Measurements from ENCODE around the gene KSR1.
"Not testable (repeated sequence)": the region's sequence is repeated elsewhere in the genome, so short reads cannot be mapped to it uniquely, and the experiment has no call there.

KSR1 gene

DNA sequence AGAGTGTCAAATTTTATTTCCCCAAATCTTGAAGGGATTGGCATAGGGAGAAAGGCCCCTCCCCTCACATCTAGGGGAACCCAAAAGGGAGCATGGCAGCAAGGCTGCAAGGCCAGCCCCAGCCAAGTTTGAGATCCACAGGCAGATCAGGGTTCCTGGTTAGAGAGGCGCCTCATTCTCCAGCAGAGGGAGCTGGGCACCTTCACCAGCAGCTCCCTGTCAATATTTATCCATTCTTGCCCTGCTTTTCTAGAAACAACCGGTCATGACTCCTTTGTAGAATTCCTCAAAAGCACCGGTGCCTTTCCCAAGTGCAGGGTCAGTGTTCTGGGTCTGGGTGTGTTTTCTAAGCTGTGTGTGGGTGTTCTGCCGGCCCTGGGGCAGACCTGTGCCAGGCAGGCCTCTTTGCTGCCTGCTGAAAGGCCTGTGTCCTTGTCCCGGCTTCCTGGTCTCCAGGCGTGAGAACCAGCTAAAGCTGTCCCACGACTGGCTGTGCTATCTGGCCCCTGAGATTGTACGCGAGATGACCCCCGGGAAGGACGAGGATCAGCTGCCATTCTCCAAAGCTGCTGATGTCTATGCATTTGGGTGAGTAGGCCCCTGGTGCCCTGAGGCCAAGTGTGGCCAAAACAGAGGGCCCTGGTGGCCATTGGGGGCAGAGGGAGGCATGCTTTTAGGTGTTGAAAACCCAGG lies 153.5 kb downstream of the KSR1 start:
- DNase-seq (ENCODE audit: low spot score) = no peak

DNA sequence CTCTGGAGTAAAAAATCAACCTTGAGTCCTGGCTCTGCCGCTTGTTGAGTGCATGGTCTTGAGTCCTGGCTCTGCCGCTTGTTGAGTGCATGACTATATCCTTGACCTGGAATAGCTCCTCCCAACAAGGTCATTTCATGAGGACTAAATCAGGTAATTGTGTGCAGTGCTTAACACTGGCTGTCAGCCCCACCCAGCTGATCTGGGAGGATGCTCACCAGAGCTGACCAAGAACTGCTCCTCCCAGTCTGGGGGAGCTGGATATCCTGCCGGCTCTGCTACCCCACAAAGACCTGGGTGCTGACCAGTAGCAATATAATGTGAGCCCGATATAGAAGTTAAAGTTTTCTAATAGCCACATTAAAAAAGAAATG lies 154.0 kb downstream of the KSR1 start:
- no peak for DNase-seq (ENCODE audit: low spot score)

DNA sequence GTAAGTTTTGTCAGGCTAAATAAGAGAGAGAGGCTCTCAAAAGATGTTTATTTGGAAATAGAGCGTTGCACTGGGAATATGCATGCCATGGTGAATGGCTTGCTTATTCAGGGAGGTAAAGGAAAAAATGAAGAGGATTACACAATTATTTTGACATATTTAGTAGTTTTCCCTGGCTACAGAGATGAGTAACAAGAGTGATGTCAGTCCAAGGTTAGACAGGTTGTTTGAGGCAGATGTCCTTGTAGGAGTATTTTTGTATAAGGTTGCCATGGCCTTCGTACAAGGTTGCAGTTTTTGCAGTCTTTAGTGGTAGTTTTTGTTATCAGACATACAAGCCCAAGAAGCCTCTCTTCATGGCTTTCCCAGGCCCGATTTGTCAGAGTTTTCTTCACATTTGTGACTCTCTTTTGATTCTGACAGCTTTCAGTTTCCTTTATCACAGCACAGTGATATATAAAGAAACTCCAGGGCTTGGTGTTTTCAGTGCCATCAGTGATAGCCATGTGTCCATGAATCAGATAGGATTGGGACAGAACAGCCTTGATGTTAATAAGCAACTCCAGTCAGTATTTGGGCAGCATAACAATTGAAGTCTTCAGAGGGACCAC lies 156.0 kb downstream of the KSR1 start:
- DNase-seq (ENCODE audit: low spot score) = no peak

DNA sequence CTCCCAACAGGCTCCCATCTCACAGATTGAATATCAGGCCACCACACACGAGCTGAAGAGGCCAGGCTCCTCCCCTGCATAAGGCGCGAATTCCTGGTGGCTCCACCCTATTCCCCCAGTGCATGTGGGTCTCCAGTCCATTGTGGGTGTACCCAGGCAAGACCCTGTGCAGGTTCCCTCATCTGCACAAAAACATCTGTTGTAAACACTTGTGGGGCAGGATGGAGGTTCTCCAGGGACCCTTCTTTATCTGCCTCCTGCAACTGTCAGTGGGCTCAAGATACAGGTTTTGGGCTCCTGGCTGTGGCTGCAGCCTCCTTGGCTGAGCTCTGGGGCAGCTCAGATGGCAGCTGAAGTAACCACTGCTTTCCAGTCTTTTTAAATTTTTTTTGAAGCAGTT lies 157.2 kb downstream of the KSR1 start:
- no peak for DNase-seq (ENCODE audit: low spot score)

DNA sequence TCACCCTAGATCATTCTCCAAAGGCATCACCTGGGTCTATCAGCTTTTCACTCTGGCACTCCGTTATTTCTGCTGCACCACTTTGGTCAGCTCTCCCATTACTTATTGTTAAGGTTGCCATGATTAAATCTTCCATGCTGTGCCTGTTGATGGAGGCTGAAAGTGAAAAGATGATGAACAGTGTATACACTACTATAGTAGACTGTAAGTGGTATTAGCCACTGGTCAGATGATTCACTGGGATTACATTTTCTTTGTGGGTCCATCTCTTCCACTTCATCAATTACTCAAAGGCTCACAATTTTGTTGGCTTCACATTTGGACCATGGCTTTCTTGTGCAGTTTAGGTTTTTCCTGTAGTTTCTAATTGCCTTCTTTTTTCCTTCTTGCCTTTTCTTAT lies 158.9 kb downstream of the KSR1 start:
- DNase-seq (ENCODE audit: low spot score) = no peak

DNA sequence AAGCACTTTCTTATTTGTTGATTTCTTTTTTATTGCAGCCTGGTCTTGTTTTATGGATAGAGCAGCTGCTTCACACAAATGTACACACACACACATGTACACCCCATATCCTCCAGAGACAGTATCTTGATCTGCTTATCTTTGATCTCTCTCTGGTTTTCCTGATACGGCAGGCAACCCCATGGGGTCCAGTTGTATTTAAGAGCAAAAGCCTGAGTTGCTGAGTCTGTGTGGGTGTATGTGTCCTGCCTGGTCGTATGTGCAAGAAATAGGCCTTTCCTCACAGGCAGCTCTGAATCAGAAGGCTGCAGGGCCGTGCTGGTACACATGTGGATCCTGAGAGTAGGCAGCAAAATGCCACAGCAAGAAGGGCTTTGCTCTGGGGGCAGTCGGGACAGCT lies 160.2 kb downstream of the KSR1 start:
- no peak for DNase-seq (ENCODE audit: low spot score)

DNA sequence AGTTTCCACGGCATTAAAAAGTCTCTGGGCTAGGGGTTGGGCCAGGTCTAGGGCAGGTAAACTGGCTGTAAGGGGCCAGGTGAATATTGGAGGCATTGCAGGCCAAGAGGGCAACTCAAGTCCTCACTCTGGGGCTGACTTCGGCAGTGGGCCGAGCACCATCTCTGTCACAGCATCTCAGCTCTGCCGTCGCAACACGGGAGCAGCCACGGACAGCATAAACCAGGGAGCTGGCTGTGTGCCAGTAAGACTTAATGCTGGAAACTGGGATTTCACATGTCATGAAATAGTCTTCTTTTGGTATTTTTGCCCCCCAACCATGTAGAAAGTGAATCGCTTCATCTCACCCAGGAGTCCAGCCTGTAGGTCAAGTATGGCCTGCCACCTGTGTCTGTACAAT lies 162.2 kb downstream of the KSR1 start:
- no peak for DNase-seq (ENCODE audit: low spot score)

DNA sequence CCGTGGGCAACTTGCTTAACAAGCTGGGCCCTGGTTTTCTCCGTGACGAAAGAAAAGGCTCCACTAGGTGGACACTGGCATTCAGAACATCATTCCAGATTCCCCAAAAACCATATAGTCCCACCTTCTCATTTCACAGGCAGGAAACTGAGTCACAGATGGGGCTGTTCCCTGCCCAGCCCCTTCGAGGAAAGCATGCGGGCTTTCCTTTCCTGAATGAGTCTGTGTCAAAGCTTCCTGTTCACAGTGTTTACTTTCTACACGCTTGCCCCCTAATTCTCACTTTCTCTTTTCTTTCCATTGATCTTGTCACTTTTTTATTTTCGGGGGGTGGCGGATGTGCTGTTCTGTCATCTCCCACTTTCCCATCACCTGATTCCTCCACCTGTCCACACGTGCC lies 164.5 kb downstream of the KSR1 start:
- DNase-seq (ENCODE audit: low spot score) = no peak

DNA sequence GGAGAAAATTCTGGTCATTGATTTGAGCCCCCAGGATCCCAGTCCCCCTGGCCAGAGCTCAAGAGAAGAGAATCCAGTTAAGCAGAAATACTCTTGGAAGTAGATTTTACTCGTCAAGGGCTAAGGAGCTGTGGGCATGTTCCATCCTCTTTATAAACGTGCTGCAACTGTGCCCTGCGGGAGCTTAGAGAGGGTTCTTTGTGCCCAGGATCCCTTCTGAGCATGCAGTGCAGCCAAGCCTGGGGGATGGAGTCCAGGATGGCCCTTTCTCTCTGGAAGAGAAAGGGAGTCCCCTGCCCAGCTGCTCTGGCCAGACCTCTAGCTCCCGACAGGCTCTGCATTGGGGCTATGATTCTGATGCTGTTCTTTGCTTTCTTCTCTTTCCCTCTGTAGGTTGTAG lies 165.3 kb downstream of the KSR1 start:
- no peak for DNase-seq (ENCODE audit: low spot score)

DNA sequence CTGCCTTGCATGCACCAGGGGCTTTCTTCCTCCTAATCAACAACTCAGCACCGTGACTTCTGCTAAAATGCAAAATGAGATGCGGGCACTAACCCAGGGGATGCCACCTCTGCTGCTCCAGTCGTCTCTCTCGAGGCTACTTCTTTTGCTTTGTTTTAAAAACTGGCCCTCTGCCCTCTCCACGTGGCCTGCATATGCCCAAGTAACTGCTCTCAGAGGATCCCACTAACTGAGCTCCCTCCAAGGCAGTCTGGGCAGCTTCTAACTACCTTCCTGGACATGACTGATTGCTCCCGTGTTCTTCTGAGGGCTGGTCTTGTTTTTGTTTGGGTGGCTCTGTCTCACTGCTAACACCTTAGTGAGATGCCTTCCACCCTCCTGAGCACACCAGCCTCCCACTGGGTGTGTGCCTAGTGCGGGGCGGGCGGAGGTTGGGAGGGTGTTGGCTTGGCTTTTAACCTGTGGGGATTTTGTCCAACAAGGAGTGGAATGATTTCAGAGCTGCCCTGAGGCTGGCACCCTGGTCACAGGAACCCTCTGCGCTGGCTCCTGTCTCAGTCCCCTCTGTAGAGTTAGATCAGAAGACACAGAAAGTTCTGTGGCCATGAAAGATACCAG lies 165.8 kb downstream of the KSR1 start:
- no peak for DNase-seq (ENCODE audit: low spot score)

DNA sequence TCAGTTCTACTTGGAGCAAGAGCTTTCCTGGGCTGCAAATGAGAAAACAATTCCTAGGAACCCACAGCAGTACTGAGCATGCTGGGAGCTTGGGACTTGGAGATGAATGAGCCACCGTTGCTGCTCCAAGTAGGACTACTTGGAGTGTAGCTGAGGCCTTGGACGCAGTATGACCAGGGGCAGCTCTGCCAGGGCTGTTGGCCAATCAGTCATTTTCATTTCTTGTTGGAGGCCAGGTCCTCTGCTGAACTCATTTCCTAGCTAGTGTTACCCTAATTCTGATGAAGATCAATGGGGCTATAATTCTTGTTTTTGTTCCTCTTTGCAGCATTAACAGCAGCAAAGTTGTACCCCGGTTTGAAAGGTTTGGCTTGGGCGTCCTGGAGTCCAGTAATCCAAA lies 166.7 kb downstream of the KSR1 start:
- no peak for DNase-seq (ENCODE audit: low spot score)

DNA sequence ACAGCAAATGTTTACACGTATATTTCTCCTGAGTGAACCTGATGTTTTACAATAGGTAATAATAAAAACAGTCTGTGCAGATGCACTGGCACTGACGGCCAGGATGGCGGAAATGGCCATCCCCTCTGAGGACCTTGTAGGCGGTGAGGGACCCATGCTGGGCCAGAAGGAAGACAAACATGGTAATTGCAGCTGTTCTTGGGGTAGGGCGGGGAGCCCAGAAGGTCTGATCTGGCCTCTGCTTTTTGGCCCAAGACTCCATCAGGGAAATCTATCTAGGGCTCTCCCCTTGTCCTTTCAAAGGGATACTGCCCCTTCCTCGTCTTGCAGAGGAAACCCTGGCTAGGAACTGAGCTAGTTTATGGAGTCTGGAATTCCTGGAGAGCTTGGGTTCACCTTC lies 167.4 kb downstream of the KSR1 start:
- DNase-seq (ENCODE audit: low spot score) = no peak

DNA sequence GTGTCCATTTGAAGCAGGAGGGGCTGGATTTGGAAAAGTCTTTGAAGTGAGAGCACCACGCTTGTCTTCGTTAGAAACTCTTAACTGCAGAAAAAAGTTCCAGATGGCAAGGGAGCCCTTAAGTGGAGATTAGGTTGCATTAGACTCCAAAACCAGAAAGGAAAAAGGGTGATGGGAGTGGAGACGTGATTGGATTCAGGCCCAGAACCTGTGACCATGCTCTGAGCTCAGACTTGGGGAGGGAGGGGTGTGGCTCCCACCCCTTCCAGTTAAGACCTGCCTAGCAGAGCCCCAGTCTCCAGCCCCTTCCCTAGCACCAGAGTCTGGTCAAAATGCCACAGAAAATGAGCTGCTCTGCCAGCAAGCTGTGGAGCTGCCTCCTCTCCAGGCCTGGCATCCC lies 168.3 kb downstream of the KSR1 start:
- DNase-seq (ENCODE audit: low spot score) = no peak

DNA sequence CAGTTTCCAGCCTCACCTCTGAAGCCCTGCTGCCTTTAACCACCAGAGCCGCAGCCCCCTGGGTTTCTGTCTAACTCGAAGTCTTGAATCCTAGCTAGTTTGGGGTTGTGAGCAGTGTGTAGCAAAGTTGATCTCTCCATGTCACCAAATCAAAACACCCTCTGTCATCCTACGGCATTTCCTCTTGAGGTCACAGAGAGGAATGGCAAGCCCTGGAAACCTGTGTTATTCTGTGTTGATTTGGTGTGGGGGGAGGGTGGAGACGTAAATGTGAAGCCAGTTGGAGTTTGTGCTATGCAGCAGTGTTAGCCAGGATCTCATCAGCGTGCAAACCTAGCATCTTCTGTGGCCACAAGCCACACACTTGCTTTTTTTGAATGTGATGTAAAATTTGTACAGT lies 169.6 kb downstream of the KSR1 start:
- DNase-seq (ENCODE audit: low spot score) = no peak

DNA sequence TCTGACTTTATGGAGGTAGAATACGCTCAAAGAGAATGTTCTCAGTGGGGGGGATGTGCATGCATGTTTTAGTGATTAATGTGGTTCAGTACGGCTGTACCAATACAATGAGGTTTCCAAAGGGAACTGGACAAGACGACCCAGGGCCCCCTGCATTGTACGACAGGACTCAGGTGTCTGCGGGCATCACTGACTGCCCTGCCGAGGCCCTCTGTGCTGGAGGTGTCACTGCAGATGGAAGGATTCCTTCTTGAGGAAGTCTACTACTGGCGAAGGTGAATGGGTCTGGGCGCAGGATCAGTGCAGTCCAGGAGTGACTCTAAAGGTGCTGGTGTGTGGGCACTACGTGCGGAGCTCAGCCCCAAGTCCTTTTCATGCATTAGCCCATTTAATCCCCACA lies 171.3 kb downstream of the KSR1 start:
- no peak for DNase-seq (ENCODE audit: low spot score)

DNA sequence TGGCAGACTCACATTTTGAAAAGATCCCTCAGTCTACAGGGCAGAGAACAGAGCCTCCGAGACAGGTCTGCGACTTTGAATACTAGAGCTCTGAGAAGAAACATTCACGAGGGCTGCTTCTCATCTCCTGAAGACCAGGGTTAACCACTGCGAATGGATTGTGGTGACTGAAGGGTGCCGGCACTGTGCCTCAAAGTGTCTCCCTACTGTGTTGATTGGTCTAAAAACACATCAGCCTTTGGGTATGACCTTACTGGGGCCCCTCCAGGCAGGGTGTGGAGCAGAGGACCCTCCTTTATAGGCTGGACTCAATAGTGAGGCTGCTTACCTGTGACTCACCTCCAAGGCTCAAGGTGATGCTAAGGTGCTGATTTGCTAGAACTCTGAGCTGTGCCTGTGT lies 172.1 kb downstream of the KSR1 start:
- DNase-seq (ENCODE audit: low spot score) = no peak

DNA sequence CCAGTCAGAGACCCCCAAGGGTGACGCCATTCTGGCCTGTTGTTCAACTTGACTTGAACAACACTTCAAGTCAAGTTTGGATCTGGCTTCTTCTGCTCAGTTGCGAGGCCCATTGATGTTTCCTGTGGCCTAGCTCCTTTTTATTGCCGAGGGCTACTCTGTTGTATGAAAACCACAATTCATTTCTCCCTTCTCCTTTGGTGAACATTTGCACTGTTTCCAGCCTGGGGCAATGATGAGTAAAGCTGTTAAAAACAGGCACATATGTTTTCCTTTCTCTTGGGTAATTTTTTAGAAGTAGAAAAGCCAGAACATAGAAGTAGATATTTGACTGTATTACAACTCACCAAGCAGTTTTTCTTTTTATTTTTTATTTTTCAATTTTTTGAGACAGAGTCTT lies 173.0 kb downstream of the KSR1 start:
- not testable (repeated sequence) for DNase-seq (ENCODE audit: low spot score)

DNA sequence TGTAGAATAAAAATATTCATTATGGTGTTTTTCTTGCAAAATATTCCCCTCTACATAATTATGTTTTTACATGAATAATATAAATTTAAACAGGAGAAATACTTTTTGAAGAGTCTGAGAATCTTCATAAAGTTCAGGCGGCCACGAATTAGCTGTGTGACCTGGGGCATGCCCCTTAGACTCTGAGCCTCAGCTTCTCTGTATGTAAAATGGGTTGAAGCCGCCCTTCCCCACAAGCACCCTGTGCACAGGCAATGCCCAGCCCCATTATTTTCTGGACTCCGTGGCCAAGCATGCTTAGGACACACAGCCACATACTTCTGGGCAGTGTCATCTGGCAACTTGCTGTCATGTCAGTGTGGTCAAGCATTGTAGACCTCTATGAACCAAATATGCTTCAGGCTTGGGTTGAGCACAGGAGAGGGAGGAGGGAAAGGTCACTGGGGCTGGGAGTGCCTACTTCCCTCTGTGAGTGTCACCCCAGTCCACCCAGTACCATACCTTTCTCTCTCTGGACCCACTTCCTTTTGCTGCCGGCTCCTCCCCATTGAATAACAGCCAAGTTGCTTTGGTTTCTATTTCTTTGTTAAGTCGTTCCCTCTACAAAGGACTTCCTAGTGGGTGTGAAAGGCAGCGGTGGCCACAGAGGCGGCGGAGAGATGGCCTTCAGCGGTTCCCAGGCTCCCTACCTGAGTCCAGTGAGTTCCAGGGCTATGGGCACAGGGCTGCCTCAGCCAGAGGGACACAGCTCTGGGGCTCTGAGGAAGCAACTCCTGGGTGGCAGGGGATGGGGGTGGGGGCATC lies 174.6 kb downstream of the KSR1 start, which contains the start of gene LGALS9:
TSS of gene LGALS9 (plus strand) at position 582 of the 804 bp plus-strand sequence. CDS start at position 660, 78 bp downstream.
- DNase-seq (ENCODE audit: low spot score) = peak; percentile 47

DNA sequence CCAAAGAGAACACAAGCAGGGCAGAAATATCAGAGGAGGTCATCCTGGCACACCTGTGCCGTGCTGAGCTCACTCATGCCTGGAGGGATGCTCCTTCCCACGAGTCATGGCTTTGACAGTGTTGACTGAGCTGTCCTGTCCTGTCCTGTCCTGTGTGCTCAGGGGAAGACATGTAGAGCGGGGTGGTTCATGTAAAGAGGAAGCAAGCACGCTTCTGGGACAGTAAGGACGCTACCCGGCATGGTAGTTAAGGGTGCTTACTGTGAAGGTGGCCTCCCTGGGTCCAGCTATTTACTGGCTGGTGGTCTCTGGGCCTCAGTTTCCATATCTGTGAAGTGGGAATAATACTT lies 175.1 kb downstream of the KSR1 start:
- DNase-seq (ENCODE audit: low spot score) = no peak

DNA sequence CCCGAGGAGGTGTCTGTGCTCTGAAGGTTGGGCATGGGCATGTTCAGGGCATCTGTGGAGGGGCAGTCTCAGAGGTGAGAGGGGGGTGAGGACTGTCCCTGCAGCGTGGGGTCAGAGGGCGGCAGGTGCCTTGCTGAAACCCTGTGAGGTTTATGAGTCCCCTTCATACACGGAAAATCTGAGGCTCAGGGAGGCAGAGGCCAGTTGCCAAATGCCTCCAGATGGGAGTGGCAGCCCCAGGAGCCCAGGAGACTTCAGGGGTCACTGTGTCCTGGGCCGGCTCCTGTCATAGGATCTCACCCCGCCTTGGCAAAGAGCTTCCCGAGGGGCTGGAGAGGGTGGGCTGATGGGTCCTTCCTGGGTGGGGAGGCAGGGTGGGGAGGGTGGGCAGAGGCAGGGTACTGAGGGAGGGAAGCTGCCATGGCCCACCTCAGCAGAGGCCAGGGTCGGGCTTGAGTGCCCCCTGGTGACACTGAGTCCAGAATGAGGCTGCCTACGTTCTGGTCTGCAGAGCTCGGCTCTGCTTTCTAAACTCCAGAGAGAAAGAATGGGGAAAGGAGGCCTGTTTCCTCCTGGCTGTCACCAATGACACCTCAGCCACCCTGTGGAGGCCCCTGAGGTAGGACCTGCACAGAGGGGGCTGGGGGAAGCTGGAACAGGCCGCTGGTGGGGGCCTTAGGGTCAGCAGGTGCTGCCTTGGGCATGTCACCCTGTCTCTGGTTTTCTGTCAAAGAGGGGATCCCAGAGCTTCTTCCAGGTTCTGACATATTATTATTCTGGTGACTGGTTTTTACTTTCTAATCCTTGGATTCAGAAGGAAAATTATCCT lies 175.9 kb downstream of the KSR1 start:
- DNase-seq (ENCODE audit: low spot score) = no peak

DNA sequence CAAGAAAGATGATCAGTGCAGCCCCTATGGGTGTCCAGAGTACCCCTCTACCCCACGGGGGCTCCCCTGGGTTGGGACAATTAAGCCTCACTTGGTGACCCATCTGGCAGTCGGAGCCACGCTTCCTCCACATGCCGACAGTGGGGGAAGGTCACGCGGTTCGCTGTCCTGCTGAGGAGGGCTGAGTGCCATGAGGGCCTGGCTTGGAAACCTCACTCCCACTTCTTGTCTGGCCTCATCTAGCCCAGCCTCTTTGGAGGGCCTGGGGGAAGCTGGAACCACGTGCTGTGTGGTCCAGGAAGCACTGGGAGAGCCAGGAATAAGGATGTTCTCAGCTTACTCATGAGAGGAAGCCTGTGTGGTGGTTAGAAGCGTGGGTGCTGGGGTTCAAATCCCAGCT lies 176.5 kb downstream of the KSR1 start:
- not testable (repeated sequence) for DNase-seq (ENCODE audit: low spot score)

Data from CD4-positive, alpha-beta T cell treated with Interleukin-6 at 100 ng/mL for 8 hours (primary cell).